Nephron (organoid): Measurements from ENCODE around the gene MTERF4.
A peak's percentile ranks its signal among the peaks of the same experiment; 100 is the strongest.

Experiments
- H3K27ac Mint-ChIP-seq, 3 experiments: 2 replicates each; pipeline ENCODE4 v1.8.0; 2020; ENCODE audit warnings: mixed read lengths in 3 of 3, mild to moderate bottlenecking in 2 of 3, moderate library complexity in 1 of 3
- H3K27me3 Mint-ChIP-seq: 2 replicates; pipeline ENCODE4 v1.8.0; 2021; ENCODE audit warnings: low read depth, mild to moderate bottlenecking, moderate library complexity, mixed read lengths
- H3K36me3 Mint-ChIP-seq: 2 replicates; pipeline ENCODE4 v1.8.0; 2020; ENCODE audit warnings: low read depth, mixed read lengths
- H3K4me1 Mint-ChIP-seq: 2 replicates; pipeline ENCODE4 v1.8.0; 2020; ENCODE audit warnings: mixed read lengths
- H3K4me3 Mint-ChIP-seq, 3 experiments: 2 replicates each; pipeline ENCODE4 v1.8.0; 2020; ENCODE audit warnings: mild to moderate bottlenecking in 3 of 3, mixed read lengths in 3 of 3, moderate library complexity in 2 of 3
- H3K9me3 Mint-ChIP-seq: 2 replicates; pipeline ENCODE4 v1.8.0; 2020; ENCODE audit warnings: mixed read lengths
- CTCF ChIP-seq, 3 experiments: fragments of 200-600 bp; sonication (generic); IDR thresholded peaks; one replicate each; pipeline ENCODE4 v1.5.0; 2021; ENCODE audit warnings: antibody characterized with exemption in 3 of 3; ENCODE audit not compliant: unreplicated experiment in 3 of 3

The MTERF4 gene

DNA sequence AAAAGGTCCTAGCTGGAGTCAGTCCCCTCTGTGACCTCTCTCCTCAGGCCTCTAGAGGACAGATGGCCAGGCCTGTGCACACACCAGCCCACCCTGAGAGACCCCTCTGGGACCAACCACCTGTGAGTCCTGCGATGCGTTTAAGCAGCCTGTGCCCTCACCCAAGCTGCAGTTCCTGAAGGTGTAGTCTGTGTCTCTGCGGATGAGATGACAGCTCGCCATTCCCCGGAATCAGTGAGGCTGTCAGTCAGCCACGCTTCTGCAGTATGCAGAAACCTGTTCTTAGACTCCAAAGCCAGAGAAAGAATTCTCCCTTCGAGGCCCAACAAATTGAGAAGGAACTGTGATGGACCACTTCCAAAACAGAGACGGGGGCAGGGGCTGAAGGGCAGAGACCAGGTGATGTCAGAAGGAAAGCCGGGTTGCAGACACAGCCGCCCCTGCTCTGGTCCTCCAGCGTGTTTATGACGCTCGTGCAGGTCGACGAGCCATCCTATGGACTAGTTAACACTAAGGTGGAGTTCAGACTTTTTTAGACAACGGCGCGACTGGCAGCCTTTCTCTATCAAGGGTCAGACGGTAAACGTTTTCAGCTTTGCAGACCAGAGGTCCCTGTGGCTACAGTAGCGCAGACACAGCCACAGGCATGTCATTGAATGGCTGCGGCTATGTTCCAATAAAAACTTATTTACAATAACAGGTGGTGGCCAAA, 10.2 kb downstream of the MTERF4 start:
- peak overlapping the region in 1 of 3 experiments; percentile 68 for H3K27ac Mint-ChIP-seq
- H3K4me3 Mint-ChIP-seq: no peak overlapping the region
- peaks cover 71% of the 10 kb centered on the region for H3K36me3 Mint-ChIP-seq
- peaks cover 5% of the 10 kb centered on the region for H3K4me1 Mint-ChIP-seq
- no peak for TF ChIP-seq CTCF (IDR thresholded peaks at IDR 0.05; ENCODE audit: unreplicated experiment in 3 of 3)
- no peaks in the 10 kb centered on the region for H3K27me3 Mint-ChIP-seq
- no peaks in the 10 kb centered on the region for H3K9me3 Mint-ChIP-seq

GRCh38 chr2:241091201-241091600, 10.9 kb downstream of the MTERF4 start:
- TF ChIP-seq CTCF (IDR thresholded peaks at IDR 0.05; ENCODE audit: unreplicated experiment in 3 of 3): no peak
- peaks cover 5% of the 10 kb centered on the region for H3K4me1 Mint-ChIP-seq
- H3K36me3 Mint-ChIP-seq: peaks cover 73% of the 10 kb centered on the region
- peaks cover 3% of the 10 kb centered on the region for H3K9me3 Mint-ChIP-seq
- H3K27me3 Mint-ChIP-seq: no peaks in the 10 kb centered on the region
- H3K4me3 Mint-ChIP-seq: no peak overlapping the region
- H3K27ac Mint-ChIP-seq: peak overlapping the region; percentile 16 to 68 (median 24)

DNA sequence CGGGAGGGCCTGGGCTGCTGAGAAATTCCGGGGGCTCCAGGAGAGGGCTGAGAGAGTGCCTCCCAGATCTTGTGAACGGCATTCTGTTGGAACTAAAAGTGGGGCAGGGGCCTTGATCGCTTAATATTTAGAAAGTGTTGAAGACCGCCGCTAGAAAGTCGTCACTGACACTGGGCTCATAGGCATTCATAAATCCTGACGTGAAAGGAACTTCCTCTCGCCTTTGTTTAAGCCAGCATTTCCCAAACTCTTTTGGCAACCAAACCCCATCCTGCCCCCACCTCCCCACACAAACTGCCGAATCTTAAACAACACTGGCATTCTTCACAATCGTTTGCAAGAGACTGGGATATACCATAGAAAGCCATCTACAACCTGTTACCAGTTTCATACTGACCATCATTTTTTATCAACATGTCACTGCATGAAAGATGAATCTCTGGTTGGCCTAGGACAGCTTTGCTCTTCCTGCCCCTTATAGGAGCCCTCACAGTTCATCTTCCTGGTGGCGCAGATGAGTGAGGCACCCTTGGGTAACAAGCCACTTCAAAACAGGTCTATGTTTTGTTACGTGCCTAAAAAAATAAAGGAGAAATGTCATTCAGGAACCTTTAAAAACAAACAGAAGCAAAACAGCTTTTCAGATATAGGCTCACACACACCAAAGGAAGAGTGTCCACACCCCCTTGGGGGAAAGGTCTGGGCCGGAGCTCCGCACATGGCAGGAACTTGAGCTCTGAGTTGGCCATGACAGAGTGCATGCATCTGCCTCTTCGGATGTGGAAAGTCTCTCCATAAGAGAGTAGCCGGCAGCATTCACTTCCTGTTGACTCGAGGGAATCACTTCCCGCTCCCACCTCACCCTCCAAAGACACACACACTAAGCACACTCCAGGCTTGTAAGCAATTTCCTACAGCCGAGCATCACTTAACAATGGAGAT, 13.0 kb downstream of the MTERF4 start:
- Mint-ChIP-seq H3K27ac (peak overlapping the region in 1 of 3 experiments; percentile 69), H3K36me3 (peaks cover 83% of the 10 kb centered on the region), H3K4me1 (peaks cover 5% of the 10 kb centered on the region), H3K9me3 (peaks cover 11% of the 10 kb centered on the region), H3K27me3 (no peaks in the 10 kb centered on the region), H3K4me3 (no peak overlapping the region)
- TF ChIP-seq CTCF (IDR thresholded peaks at IDR 0.05; ENCODE audit: unreplicated experiment in 3 of 3): no peak

- no peak overlapping the region for H3K27ac Mint-ChIP-seq
- TF ChIP-seq CTCF (IDR thresholded peaks at IDR 0.05; ENCODE audit: unreplicated experiment in 3 of 3): no peak
These were observed 13.7 kb downstream of the MTERF4 start for GRCh38 chr2:241088376-241088775.

DNA sequence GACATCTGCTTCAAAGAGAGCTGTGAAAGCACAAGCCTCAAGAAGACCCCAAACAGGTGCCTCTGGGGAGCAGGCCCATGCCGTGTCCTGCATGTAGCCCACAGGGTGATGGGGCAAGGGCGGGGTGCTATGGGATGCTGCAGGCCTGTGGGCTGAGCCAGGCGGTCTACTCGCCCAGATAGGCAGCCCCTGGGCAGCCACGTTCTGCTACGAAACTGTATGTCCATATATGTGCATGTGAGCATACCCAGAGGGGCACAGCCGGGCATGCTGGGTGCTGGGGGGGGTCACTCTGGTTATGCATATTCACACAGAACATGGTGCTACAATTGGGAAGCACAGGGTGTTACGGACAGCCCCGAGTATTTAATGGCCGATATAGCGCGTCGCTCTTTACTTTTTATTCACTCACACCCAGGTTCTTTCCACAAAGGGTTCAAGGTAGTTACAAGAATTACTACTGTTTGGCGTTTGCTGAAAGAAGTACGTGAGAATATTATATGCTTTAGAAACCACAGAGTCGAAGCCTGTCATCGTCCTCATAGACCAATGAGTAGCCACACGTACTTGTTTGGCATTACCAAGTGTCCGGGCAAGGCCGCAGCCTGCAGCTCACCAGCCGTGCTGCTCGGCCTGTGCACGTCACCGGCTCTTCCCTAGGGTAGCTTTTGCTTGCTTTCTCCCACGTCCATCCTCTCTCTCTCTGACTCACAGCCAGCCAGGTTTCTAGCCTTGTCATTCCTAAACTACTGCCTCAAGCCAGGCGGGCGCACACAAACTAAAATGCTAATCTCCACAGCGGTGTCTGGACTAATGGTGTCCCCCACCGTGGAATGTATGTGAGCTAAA, 14.4 kb downstream of the MTERF4 start:
- H3K4me3 Mint-ChIP-seq: no peak overlapping the region
- peaks cover 5% of the 10 kb centered on the region for H3K4me1 Mint-ChIP-seq
- no peaks in the 10 kb centered on the region for H3K27me3 Mint-ChIP-seq
- H3K27ac Mint-ChIP-seq: no peak overlapping the region
- H3K36me3 Mint-ChIP-seq: peaks cover 81% of the 10 kb centered on the region
- H3K9me3 Mint-ChIP-seq: peaks cover 11% of the 10 kb centered on the region
- TF ChIP-seq CTCF (IDR thresholded peaks at IDR 0.05; ENCODE audit: unreplicated experiment in 3 of 3): no peak

More at GRCh38 chr2:241088376-241088775, 13.7 kb downstream of the MTERF4 start:
- no peaks in the 10 kb centered on the region for H3K27me3 Mint-ChIP-seq
- H3K36me3 Mint-ChIP-seq: peaks cover 79% of the 10 kb centered on the region
- H3K4me1 Mint-ChIP-seq: peaks cover 5% of the 10 kb centered on the region
- H3K4me3 Mint-ChIP-seq: no peak overlapping the region
- peaks cover 11% of the 10 kb centered on the region for H3K9me3 Mint-ChIP-seq
